ENCODE data around the gene RNF167.

The RNF167 gene

DNA sequence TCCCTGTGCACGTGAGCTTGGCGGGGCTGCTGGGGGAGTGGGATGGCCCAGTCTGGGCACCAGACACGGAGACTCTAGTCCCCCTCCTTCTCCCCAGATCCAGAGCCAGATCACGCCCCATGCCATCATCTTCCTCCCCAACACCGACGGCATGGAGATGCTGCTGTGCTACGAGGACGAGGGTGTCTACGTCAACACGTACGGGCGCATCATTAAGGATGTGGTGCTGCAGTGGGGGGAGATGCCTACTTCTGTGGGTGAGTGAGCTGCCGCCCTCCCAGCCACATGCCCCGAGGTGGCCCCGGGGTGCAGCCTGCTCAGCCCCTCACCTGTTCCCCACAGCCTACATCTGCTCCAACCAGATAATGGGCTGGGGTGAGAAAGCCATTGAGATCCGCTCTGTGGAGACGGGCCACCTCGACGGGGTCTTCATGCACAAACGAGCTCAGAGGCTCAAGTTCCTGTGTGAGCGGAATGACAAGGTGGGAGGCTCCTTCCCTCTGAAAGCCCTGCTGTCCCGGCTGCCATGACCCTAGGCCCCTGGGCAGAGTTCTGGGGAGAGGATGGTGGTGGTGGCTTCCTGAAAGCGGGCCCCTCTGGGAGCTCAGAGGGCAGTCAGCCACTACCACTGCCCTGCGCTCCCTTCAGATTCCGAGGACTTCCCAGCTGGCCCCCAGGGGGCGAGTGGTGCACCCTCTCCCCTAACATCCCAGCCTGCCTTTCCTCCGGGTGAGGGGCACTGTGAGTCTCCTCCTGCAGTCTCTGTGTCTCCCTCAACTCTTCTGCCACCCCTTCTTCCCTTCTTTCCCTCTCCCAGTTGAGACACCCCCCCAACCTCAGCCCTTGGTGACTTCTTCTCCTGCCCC is 43.5 kb upstream of the RNF167 start:
- Histone ChIP-seq H3K79me2 (ENCODE audit: low read length) (no peaks in the 10 kb centered on the region), H2AFZ (ENCODE audit: low read depth, low read length) (no peak overlapping the region), H3K27ac (ENCODE audit: low read length) (no peak overlapping the region), H4K20me1 (ENCODE audit: insufficient read depth, low read length) (no peaks in the 10 kb centered on the region), H3K9ac (ENCODE audit: low read length) (no peak overlapping the region), H3K27me3 (ENCODE audit: low read depth, low read length) (no peaks in the 10 kb centered on the region), H3K36me3 (replicated peaks; ENCODE audit: low read depth, low read length) (peaks cover 7% of the 10 kb centered on the region), H3K4me3 (ENCODE audit: low read length) (no peak overlapping the region), H3K9me3 (ENCODE audit: insufficient read depth, low read length) (no peaks in the 10 kb centered on the region), H3K4me2 (ENCODE audit: low read length) (no peak overlapping the region), H3K4me1 (ENCODE audit: low read length) (peaks cover 12% of the 10 kb centered on the region)
- no peak for TF ChIP-seq EZH2phosphoT487 (IDR thresholded peaks at IDR 0.05; ENCODE audit: low read depth)
- TF ChIP-seq CTCF (IDR thresholded peaks at IDR 0.05; ENCODE audit: low read depth, low read length): no peak

- Histone ChIP-seq H3K4me3 (ENCODE audit: low read length) (no peak overlapping the region), H3K36me3 (replicated peaks; ENCODE audit: low read depth, low read length) (peaks cover 3% of the 10 kb centered on the region), H4K20me1 (ENCODE audit: insufficient read depth, low read length) (no peaks in the 10 kb centered on the region), H2AFZ (ENCODE audit: low read depth, low read length) (no peak overlapping the region), H3K79me2 (ENCODE audit: low read length) (no peaks in the 10 kb centered on the region), H3K9me3 (ENCODE audit: insufficient read depth, low read length) (no peaks in the 10 kb centered on the region), H3K27me3 (ENCODE audit: low read depth, low read length) (no peaks in the 10 kb centered on the region), H3K4me1 (ENCODE audit: low read length) (peaks cover 5% of the 10 kb centered on the region), H3K9ac (ENCODE audit: low read length) (no peak overlapping the region), H3K4me2 (ENCODE audit: low read length) (no peak overlapping the region), H3K27ac (ENCODE audit: low read length) (no peak overlapping the region)
- TF ChIP-seq EZH2phosphoT487 (IDR thresholded peaks at IDR 0.05; ENCODE audit: low read depth): no peak
- no peak for TF ChIP-seq CTCF (IDR thresholded peaks at IDR 0.05; ENCODE audit: low read depth, low read length)
These were observed 42.8 kb upstream of the RNF167 start for GRCh38 chr17:4897198-4897687.

GRCh38 chr17:4897785-4898184 is 42.3 kb upstream of the RNF167 start:
- H3K27me3 ChIP-seq (ENCODE audit: low read depth, low read length): no peaks in the 10 kb centered on the region
- H2AFZ ChIP-seq (ENCODE audit: low read depth, low read length): no peak overlapping the region
- H3K9ac ChIP-seq (ENCODE audit: low read length): no peak overlapping the region
- no peaks in the 10 kb centered on the region for H4K20me1 ChIP-seq (ENCODE audit: insufficient read depth, low read length)
- H3K36me3 ChIP-seq (replicated peaks; ENCODE audit: low read depth, low read length): no peaks in the 10 kb centered on the region
- peaks cover under 1% of the 10 kb centered on the region; the same call in 1 of the 2 replicates for H3K4me1 ChIP-seq (ENCODE audit: low read length)
- no peak overlapping the region for H3K4me2 ChIP-seq (ENCODE audit: low read length)
- H3K9me3 ChIP-seq (ENCODE audit: insufficient read depth, low read length): no peaks in the 10 kb centered on the region
- TF ChIP-seq EZH2phosphoT487 (IDR thresholded peaks at IDR 0.05; ENCODE audit: low read depth) (no peak), CTCF (IDR thresholded peaks at IDR 0.05; ENCODE audit: low read depth, low read length) (no peak)
- H3K4me3 ChIP-seq (ENCODE audit: low read length): no peak overlapping the region
- H3K79me2 ChIP-seq (ENCODE audit: low read length): no peaks in the 10 kb centered on the region
- no peak overlapping the region for H3K27ac ChIP-seq (ENCODE audit: low read length)

DNA sequence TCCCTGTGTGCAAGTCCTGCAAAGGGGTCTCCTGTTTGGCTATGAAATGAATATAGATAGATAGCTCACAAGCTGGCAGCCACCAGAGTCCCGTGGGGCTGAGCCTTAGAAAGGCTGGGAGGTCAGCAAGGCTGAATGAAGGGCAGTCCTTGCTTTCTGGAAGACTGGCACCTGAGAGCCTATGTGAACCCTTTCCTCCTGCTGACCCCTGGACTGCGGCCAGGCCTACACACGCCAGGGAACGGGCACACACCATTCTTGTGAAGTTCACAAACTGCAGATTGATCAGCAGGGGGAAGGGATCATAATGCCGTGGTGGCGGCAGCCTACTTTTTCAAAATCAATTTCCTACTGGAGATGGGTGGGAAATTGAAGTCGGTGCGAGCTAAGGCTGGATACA is 41.7 kb upstream of the RNF167 start:
- no peaks in the 10 kb centered on the region for H3K9me3 ChIP-seq (ENCODE audit: insufficient read depth, low read length)
- H3K79me2 ChIP-seq (ENCODE audit: low read length): no peaks in the 10 kb centered on the region
- H3K9ac ChIP-seq (ENCODE audit: low read length): no peak overlapping the region
- H3K27me3 ChIP-seq (ENCODE audit: low read depth, low read length): no peaks in the 10 kb centered on the region
- no peak overlapping the region for H2AFZ ChIP-seq (ENCODE audit: low read depth, low read length)
- no peak overlapping the region for H3K4me2 ChIP-seq (ENCODE audit: low read length)
- no peaks in the 10 kb centered on the region for H3K36me3 ChIP-seq (replicated peaks; ENCODE audit: low read depth, low read length)
- H4K20me1 ChIP-seq (ENCODE audit: insufficient read depth, low read length): no peaks in the 10 kb centered on the region
- H3K27ac ChIP-seq (ENCODE audit: low read length): no peak overlapping the region
- H3K4me1 ChIP-seq (ENCODE audit: low read length): peaks cover 6% of the 10 kb centered on the region
- no peak for TF ChIP-seq CTCF (IDR thresholded peaks at IDR 0.05; ENCODE audit: low read depth, low read length)
- no peak for TF ChIP-seq EZH2phosphoT487 (IDR thresholded peaks at IDR 0.05; ENCODE audit: low read depth)
- H3K4me3 ChIP-seq (ENCODE audit: low read length): no peak overlapping the region
